HFFc6 (cell line): ENCODE results near the gene ZNF154. TPM values are rescaled to one million over a fixed set of nuclear protein-coding genes. Genes with fewer than 3 reads are reported as not detected.
A peak's percentile ranks its signal among the peaks of the same experiment; 100 is the strongest.
"Not testable (repeated sequence)": the region's sequence is repeated elsewhere in the genome, so short reads cannot be mapped to it uniquely, and the experiment has no call there.

Experiments
- DNase-seq: peaks from one replicate; pipeline ENCODE4 v3.0.0-alpha.2; 2018
- H3K27ac Mint-ChIP-seq: 2 replicates; pipeline ENCODE4 v1.8.0; 2020; ENCODE audit warnings: mild to moderate bottlenecking, mixed read lengths
- H3K27me3 Mint-ChIP-seq: 2 replicates; pipeline ENCODE4 v1.8.0; 2021; ENCODE audit warnings: mild to moderate bottlenecking, moderate library complexity, mixed read lengths; ENCODE audit not compliant: insufficient read depth
- H3K36me3 Mint-ChIP-seq: 2 replicates; pipeline ENCODE4 v1.8.0; 2021; ENCODE audit warnings: low read depth, mixed read lengths
- H3K4me1 Mint-ChIP-seq: 2 replicates; pipeline ENCODE4 v1.8.0; 2020; ENCODE audit warnings: low read depth, mixed read lengths
- H3K4me3 Mint-ChIP-seq: 2 replicates; pipeline ENCODE4 v1.8.0; 2020; ENCODE audit warnings: mild to moderate bottlenecking, moderate library complexity, mixed read lengths
- H3K9me3 Mint-ChIP-seq: 2 replicates; pipeline ENCODE4 v1.8.0; 2020; ENCODE audit warnings: mild to moderate bottlenecking, mixed read lengths
- total RNA-seq, 6 experiments: library from RNA; stranded (reverse); fragmentation: NEBNext Ultra II Directional; extraction: Animal tissue kit (Norgen Biotek cat#: 25700); gene quantifications; 2 replicates in 1 of 6; 3 replicates in 5 of 6; pipeline ENCODE4 v1.2.3, GENCODE V29; 2021
- TF ChIP-seq, protein P1 (sequence below): fragments of 200-600 bp; sonication (generic); IDR thresholded peaks from 2 replicates; pipeline ENCODE4 v1.5.0; 2021; ENCODE audit warnings: antibody characterized with exemption, mild to moderate bottlenecking

ZNF154 gene
- total RNA-seq, 6 experiments from 2014 or later, result 0.11 to 0.20 (median 0.16) TPM; not detected in 2

- H3K4me1 Mint-ChIP-seq, result peaks cover 13% of the 10 kb centered on the region; the same call in 1 of the 2 replicates
- DNase-seq, result no peak
- H3K27me3 Mint-ChIP-seq, result no peaks in the 10 kb centered on the region; the same call in 1 of the 2 replicates
- TF ChIP-seq, protein P1, sequence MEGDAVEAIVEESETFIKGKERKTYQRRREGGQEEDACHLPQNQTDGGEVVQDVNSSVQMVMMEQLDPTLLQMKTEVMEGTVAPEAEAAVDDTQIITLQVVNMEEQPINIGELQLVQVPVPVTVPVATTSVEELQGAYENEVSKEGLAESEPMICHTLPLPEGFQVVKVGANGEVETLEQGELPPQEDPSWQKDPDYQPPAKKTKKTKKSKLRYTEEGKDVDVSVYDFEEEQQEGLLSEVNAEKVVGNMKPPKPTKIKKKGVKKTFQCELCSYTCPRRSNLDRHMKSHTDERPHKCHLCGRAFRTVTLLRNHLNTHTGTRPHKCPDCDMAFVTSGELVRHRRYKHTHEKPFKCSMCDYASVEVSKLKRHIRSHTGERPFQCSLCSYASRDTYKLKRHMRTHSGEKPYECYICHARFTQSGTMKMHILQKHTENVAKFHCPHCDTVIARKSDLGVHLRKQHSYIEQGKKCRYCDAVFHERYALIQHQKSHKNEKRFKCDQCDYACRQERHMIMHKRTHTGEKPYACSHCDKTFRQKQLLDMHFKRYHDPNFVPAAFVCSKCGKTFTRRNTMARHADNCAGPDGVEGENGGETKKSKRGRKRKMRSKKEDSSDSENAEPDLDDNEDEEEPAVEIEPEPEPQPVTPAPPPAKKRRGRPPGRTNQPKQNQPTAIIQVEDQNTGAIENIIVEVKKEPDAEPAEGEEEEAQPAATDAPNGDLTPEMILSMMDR, result no peak
- H3K9me3 Mint-ChIP-seq, result peaks cover 31% of the 10 kb centered on the region
- peak overlapping the region; percentile 97 for H3K4me3 Mint-ChIP-seq
- H3K36me3 Mint-ChIP-seq, result peaks cover 58% of the 10 kb centered on the region
- no peak overlapping the region for H3K27ac Mint-ChIP-seq
Observed at GRCh38 chr19:57747472-57747807, 38.4 kb upstream of the ZNF154 start.

DNA sequence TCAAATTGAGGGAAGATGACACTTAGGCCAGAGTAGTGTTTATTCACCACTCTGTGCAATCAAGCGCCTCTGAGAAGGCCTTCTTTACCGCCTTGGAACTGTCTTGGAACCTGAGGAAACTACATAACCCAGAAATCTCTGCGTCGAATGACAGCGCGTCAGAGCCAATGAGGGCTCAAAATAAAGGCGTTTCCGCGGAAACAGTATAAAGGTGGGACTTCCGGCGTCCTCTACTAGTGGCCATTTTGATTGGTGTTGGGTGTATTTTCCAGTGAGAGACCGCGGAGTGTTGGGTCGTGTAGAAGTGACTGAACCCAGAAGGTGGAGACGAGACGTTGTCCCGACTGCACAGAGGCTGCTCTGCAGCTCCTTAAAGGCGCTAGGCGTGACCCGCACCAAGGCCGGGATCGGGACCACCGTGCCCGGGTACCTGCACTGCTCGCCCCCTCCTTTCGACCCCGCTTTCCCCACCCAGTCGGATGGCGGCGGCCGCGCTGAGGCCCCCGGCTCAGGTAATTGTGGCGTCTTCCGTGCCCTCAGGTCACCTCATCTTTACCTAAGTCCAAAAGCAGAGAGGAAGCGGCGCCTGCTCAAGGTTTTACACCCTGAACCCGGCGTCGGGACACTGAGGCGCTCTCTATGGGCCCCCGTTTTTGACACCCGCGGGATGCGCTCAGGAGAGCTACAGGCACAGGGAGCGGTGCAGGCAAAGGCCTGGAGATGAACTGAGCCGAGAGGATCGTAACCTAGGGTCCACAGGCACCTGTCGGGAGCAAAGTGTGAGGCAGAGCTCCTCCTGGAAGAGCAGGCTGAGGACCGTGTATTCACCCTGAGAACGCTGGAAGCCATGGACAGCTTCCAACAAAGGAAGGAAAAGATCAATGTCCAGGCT lies 37.8 kb upstream of the ZNF154 start, which contains the start of gene ZNF776:
Gene ZNF776, plus strand, starts transcription at position 236 of the 892 bp plus-strand sequence. Its CDS starts 244 bp downstream, at position 480.
- TF ChIP-seq, protein P1, result peak; percentile 16; the same call in 1 of the 2 replicates
- H3K36me3 Mint-ChIP-seq, result peaks cover 52% of the 10 kb centered on the region
- peak; percentile 86 for DNase-seq
- H3K9me3 Mint-ChIP-seq, result peaks cover 26% of the 10 kb centered on the region
- H3K27me3 Mint-ChIP-seq, result peaks cover 2% of the 10 kb centered on the region
- peak within 1 kb of the TSS; percentile 97 for H3K4me3 Mint-ChIP-seq
- H3K27ac Mint-ChIP-seq, result peak within 1 kb of the TSS; percentile 88
- H3K4me1 Mint-ChIP-seq, result peaks cover 13% of the 10 kb centered on the region; the same call in 1 of the 2 replicates

- H3K4me1 Mint-ChIP-seq, H3K4me3 Mint-ChIP-seq, DNase-seq, H3K9me3 Mint-ChIP-seq, H3K27me3 Mint-ChIP-seq, H3K27ac Mint-ChIP-seq, H3K36me3 Mint-ChIP-seq: not testable (repeated sequence)
Observed at GRCh38 chr19:57738770-57739169, 29.8 kb upstream of the ZNF154 start.

DNA sequence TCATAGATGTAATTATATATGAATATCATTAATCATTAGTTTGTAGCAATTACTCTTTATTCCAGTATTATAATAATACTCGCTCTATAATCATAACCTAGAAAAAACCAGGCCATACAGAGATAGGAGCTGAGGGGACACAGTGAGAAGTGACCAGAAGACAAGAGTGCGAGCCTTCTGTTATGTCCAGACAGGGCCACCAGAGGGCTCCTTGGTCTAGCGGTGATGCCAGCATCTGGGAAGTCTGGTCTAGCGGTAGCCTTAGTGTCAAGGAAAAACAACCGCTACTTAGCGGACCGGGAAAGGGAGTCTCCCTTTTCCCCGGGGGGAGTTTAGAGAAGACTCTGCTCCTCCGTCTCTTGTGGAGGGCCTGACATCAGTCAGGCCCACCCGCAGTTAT lies 29.3 kb upstream of the ZNF154 start:
- not testable (repeated sequence) for H3K27me3 Mint-ChIP-seq, H3K36me3 Mint-ChIP-seq, H3K27ac Mint-ChIP-seq, H3K4me1 Mint-ChIP-seq, H3K9me3 Mint-ChIP-seq, H3K4me3 Mint-ChIP-seq
- TF ChIP-seq, protein P1, result peak; percentile 80
- DNase-seq, result peak; percentile 40

DNA sequence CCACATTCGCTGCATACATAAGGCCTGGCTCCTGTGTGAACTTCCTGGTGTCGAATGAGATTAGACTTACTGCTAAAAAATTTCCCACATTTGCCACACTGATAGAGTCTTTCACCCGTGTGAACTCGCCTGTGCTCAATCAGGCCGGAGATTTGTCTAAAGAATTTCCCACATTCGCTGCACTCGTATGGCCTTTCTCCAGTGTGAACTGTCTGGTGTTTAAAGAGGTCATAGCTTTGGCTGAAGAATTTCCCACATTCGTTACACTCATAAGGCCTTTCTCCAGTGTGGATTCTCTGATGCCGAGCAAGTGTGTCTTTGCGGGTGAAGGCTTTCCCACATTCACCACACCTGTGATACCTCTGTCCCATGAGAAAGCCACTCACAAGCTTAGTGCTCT lies 11.9 kb upstream of the ZNF154 start:
- Mint-ChIP-seq H3K4me1 (no peaks in the 10 kb centered on the region), H3K27ac (no peak overlapping the region), H3K36me3 (peaks cover 82% of the 10 kb centered on the region), H3K27me3 (no peaks in the 10 kb centered on the region; the same call in 1 of the 2 replicates), H3K9me3 (peaks cover 87% of the 10 kb centered on the region), H3K4me3 (no peak overlapping the region)
- TF ChIP-seq, protein P1, result no peak
- no peak for DNase-seq

DNA sequence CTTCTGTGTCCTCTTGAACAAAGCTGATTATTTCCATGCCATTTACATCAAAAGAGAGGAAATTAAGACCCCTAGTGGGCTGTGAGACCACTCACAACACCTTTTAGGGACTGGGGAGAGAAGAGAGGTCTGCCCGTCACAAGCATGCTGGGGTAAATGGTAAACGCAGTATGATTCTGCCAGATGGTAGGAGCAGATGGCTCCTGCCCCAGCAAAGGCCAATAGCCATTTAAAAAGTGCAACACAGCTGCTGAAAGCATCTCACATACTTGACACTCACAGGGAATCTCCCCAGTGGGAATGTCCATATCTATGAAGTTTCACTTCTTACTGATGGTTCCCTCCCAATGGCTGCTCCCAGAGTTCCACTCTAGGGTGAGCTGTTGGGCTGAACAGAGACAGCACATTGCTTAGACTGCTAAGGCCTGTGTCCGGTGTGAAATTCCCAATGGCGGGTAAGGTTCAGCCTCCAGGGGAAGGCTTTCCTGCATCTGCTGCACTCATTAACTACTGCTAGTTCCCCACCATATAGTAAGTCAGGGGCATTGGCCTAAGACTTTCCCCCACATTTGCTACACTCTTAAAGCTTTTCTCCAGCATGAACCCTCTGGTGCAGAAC lies 11.0 kb upstream of the ZNF154 start:
- H3K9me3 Mint-ChIP-seq, result peaks cover 90% of the 10 kb centered on the region
- H3K27me3 Mint-ChIP-seq, result no peaks in the 10 kb centered on the region; the same call in 1 of the 2 replicates
- no peaks in the 10 kb centered on the region for H3K4me1 Mint-ChIP-seq
- H3K4me3 Mint-ChIP-seq, result no peak overlapping the region
- TF ChIP-seq, protein P1, result no peak
- no peak for DNase-seq
- H3K36me3 Mint-ChIP-seq, result peaks cover 86% of the 10 kb centered on the region
- no peak overlapping the region for H3K27ac Mint-ChIP-seq
